DOHH2 (cell line): ENCODE data around the gene SLC6A1.

Experiments used
- H3F3A ChIP-seq: fragments of 200-600 bp; sonication (generic), shearing (Covaris generic); 2 replicates; pipeline ENCODE4 v1.6.0; 2016; ENCODE audit warnings: antibody characterized with exemption, mild to moderate bottlenecking; ENCODE audit not compliant: control insufficient read depth, insufficient read depth
- H3K27ac ChIP-seq: fragments of 200-600 bp; sonication (generic); 2 replicates; pipeline ENCODE4 v1.5.1; 2014; ENCODE audit warnings: low read depth, mild to moderate bottlenecking, low read length, moderate library complexity
- H3K27me3 ChIP-seq: fragments of 200-600 bp; sonication (generic); 2 replicates; pipeline ENCODE4 v1.6.1; 2014; ENCODE audit warnings: mild to moderate bottlenecking, low read length, mixed read lengths; ENCODE audit not compliant: control insufficient read depth
- H3K36me3 ChIP-seq: fragments of 200-600 bp; sonication (generic); 2 replicates; pipeline ENCODE4 v1.6.1; 2014; ENCODE audit warnings: mild to moderate bottlenecking, low read length, moderate library complexity, mixed read lengths; ENCODE audit not compliant: control insufficient read depth
- H3K4me1 ChIP-seq: fragments of 200-600 bp; sonication (generic); 2 replicates; pipeline ENCODE4 v1.6.1; 2014; ENCODE audit warnings: mild to moderate bottlenecking, low read length, mixed read lengths; ENCODE audit not compliant: control insufficient read depth
- H3K4me2 ChIP-seq: fragments of 200-600 bp; sonication (generic); 2 replicates; pipeline ENCODE4 v1.6.0; 2014; ENCODE audit warnings: mild to moderate bottlenecking, low read length, moderate library complexity
- H3K4me3 ChIP-seq: fragments of 200-600 bp; sonication (generic); 2 replicates; pipeline ENCODE4 v1.5.1; 2014; ENCODE audit warnings: mild to moderate bottlenecking, low read length, mixed read lengths
- H3K79me2 ChIP-seq: fragments of 200-600 bp; sonication (generic); 2 replicates; pipeline ENCODE4 v1.6.1; 2014; ENCODE audit warnings: mild to moderate bottlenecking, low read length, mixed read lengths; ENCODE audit not compliant: control insufficient read depth
- H3K9me2 ChIP-seq: fragments of 200-600 bp; sonication (generic); replicated peaks from 2 replicates; pipeline ENCODE4 v1.6.1; 2014; ENCODE audit warnings: mild to moderate bottlenecking, low read length, mixed read lengths; ENCODE audit not compliant: control insufficient read depth
- H3K9me3 ChIP-seq: fragments of 200-600 bp; sonication (generic); 2 replicates; pipeline ENCODE4 v1.6.1; 2014; ENCODE audit warnings: antibody characterized with exemption, low read length, mixed read lengths; ENCODE audit not compliant: control insufficient read depth, insufficient read depth
- H4K20me1 ChIP-seq: fragments of 200-600 bp; sonication (generic); 2 replicates; pipeline ENCODE4 v1.6.0; 2014; ENCODE audit warnings: low read depth, mild to moderate bottlenecking, antibody characterized with exemption, low read length, moderate library complexity; ENCODE audit not compliant: control insufficient read depth, insufficient read depth
- EZH2phosphoT487 ChIP-seq: fragments of 200-600 bp; sonication (generic); IDR thresholded peaks from 2 replicates; pipeline ENCODE4 v1.6.1; 2017; ENCODE audit warnings: borderline replicate concordance, mild to moderate bottlenecking, antibody characterized with exemption, low read length, moderate library complexity, mixed read lengths
- TF ChIP-seq, protein P1 (sequence below): fragments of 200-600 bp; sonication (generic); IDR thresholded peaks from one replicate; pipeline ENCODE4 v1.5.1; 2014; ENCODE audit warnings: antibody characterized with exemption, mild to moderate bottlenecking, low read depth, low read length; ENCODE audit not compliant: poor library complexity, severe bottlenecking

The SLC6A1 gene

DNA sequence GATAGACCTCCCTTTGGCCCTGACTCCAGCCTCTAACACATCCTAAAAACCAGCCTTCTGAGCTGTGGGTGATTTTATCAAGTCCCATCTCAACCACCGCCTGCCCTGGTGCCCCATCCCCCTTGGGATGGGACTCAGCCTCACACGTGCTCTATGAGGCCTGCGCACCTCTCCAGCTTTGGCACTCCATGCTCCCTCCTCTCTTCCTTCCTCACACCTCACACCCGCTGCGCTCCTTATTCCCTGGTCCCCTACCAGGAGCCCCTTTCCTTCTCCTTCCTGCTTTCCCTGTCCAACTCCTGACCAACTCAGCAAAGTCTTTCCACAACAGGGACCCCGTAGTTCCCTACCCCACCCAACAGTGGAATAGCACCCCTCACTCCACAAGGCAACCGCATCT lies 18.4 kb upstream of the SLC6A1 start:
- Histone ChIP-seq H3K27me3 (no peaks in the 10 kb centered on the region), H3K4me3 (no peak overlapping the region), H3K4me2 (no peak overlapping the region), H3K27ac (no peak overlapping the region), H3K9me3 (peaks cover 9% of the 10 kb centered on the region; the same call in 1 of the 2 replicates), H4K20me1 (no peaks in the 10 kb centered on the region), H3K9me2 (no peaks in the 10 kb centered on the region), H3K79me2 (no peaks in the 10 kb centered on the region), H3F3A (no peaks in the 10 kb centered on the region), H3K36me3 (no peaks in the 10 kb centered on the region), H3K4me1 (no peaks in the 10 kb centered on the region)
- TF ChIP-seq EZH2phosphoT487, result no peak
- TF ChIP-seq, protein P1, sequence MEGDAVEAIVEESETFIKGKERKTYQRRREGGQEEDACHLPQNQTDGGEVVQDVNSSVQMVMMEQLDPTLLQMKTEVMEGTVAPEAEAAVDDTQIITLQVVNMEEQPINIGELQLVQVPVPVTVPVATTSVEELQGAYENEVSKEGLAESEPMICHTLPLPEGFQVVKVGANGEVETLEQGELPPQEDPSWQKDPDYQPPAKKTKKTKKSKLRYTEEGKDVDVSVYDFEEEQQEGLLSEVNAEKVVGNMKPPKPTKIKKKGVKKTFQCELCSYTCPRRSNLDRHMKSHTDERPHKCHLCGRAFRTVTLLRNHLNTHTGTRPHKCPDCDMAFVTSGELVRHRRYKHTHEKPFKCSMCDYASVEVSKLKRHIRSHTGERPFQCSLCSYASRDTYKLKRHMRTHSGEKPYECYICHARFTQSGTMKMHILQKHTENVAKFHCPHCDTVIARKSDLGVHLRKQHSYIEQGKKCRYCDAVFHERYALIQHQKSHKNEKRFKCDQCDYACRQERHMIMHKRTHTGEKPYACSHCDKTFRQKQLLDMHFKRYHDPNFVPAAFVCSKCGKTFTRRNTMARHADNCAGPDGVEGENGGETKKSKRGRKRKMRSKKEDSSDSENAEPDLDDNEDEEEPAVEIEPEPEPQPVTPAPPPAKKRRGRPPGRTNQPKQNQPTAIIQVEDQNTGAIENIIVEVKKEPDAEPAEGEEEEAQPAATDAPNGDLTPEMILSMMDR, result no peak

DNA sequence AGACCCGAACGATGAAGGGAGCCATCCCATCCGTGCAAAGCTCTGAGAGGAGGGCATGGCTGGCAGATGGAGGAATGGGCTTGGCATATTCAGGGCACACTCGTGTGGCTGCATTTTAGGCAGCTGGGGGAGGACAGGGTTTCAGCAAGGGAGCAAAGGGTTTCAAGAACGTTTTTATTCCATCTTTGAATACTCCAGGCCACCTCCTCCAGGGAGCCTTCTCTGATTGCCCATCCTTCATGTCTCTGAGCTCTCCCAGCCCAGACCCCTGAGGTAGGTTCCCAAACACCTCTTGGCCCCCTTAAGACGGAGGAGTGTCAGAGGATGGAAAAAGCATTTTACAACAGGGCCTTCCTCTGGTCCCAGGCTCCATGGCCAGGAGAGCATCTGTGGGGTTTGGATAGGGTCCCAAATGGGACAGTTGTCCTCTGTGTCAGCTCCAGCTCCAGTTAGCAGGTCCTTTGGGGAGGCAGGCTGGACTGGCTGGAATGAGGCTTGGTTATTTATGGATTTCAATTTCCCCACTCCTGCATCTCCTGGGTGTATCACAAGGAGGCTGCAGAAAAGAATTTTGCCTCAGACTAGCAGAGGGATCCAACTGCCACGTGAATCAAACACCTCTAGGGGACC lies 17.7 kb upstream of the SLC6A1 start:
- Histone ChIP-seq H3K4me1 (no peaks in the 10 kb centered on the region), H3K9me3 (peaks cover 9% of the 10 kb centered on the region; the same call in 1 of the 2 replicates), H3F3A (no peaks in the 10 kb centered on the region), H4K20me1 (no peaks in the 10 kb centered on the region), H3K4me3 (no peak overlapping the region), H3K36me3 (no peaks in the 10 kb centered on the region), H3K4me2 (no peak overlapping the region), H3K9me2 (no peaks in the 10 kb centered on the region), H3K27me3 (no peaks in the 10 kb centered on the region), H3K27ac (no peak overlapping the region), H3K79me2 (no peaks in the 10 kb centered on the region)
- TF ChIP-seq, protein P1, result no peak
- TF ChIP-seq EZH2phosphoT487, result no peak

DNA sequence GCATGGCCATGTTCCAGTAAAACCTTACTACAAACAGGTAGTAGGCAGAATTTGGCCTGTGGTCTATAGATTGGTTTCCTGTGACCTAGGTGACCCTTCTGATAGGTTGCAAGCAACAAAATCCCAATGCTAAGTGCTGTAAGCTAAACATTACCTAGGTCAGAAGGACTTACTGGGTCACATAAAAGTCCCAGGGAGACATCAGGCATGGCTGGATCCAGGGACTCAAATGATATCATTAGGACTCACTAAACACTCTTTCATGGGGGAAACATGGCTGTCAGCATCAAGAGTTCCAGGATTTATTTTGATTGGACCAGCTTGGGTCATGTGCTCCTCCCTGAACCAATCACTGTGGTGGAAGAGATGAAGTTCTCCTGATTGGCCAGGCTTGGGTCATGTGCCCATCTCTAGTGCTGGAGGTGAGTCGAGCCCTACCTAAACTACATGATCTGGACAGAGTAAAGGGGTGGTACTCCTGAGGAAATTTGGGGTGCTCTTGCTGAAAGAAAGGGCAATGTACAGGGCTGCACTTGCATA lies 16.8 kb upstream of the SLC6A1 start:
- Histone ChIP-seq H3K36me3 (no peaks in the 10 kb centered on the region), H3F3A (no peaks in the 10 kb centered on the region), H3K27ac (no peak overlapping the region), H3K9me3 (peaks cover 9% of the 10 kb centered on the region; the same call in 1 of the 2 replicates), H3K27me3 (no peaks in the 10 kb centered on the region), H4K20me1 (no peaks in the 10 kb centered on the region), H3K4me3 (no peak overlapping the region), H3K4me1 (no peaks in the 10 kb centered on the region), H3K79me2 (no peaks in the 10 kb centered on the region), H3K4me2 (no peak overlapping the region), H3K9me2 (no peaks in the 10 kb centered on the region)
- TF ChIP-seq, protein P1, result no peak
- TF ChIP-seq EZH2phosphoT487, result no peak
